GM21529 (cell line): Measurements from ENCODE around the gene PSMC3IP.
A peak's percentile ranks its signal among the peaks of the same experiment; 100 is the strongest.
"Not testable (repeated sequence)": the region's sequence is repeated elsewhere in the genome, so short reads cannot be mapped to it uniquely, and the experiment has no call there.

Source experiments
- ATAC-seq: cut with Tn5 transposase; IDR thresholded peaks from one replicate; pipeline ENCODE4 v1.9.1; 2021; ENCODE audit not compliant: unreplicated experiment

PSMC3IP gene

DNA sequence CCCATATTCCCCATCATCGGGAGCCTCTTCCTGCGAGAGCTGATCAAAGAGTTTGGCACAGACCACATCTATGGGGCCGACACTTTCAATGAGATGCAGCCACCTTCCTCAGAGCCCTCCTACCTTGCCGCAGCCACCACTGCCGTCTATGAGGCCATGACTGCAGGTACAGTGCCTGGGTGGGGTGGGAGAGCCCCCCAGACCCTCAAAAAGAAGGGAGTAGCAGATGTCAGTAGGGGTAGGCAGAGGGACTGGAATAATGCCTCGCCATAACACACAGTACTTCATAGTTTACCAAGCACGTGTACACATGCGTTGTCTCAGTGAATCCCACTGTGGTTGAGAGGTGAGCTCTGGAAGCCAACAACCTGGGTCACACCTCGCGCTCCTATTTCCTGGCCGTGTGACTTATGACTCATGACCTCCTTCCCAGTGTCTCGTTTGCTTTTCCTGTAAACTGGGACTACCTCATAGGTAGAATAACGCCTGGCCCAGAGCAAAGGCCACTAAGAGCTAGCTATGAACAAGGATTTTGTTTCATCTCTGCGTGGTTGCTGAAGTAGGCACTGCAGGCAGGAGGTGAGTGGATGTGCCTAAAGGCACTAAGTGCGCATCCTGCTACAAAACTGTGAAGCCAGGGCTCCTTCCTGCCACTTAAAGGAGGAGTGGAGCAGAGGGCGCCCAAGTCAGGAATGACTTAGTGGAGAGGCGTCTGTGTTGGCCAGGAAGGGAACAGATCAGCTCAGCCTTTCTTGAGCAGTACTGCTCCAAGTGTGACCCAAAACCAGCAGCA, 36.3 kb downstream of the PSMC3IP start:
- no peak for ATAC-seq

DNA sequence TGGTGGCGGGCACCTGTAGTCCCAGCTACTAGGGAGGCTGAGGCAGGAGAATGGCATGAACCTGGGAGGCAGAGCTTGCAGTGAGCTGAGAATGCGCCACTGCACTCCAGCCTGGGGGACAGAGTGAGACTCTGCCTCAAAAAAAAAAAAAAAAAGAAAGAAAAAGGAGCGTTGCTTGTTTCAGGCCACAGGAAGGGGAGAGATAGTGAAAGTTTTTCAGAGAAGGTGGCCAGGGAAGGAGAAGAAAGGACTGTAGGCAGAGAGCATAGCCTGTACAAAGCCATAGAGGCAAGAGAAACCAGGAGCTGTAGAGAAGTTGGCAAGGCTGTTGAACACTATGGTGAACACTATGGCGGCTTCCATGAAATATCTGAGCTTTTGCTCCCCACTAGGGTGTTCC, 37.0 kb downstream of the PSMC3IP start:
- ATAC-seq: not testable (repeated sequence)

DNA sequence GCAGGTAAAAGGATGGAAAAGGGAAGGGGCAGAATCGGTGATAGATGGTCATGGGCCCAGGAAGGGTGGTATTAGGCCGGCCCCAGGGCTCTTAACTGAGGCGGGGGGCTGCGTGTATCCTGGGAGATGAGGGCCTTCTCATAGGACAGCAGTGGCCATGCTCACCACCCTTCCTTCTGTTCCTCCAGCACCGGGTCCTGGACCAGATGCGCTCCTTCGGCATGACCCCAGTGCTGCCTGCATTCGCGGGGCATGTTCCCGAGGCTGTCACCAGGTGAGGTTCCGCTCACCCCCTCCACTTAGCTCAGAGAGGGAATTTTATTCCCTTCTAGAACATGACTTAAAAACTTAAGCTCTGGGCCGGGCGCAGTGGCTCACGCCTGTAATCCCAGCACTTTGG, 39.0 kb downstream of the PSMC3IP start:
- ATAC-seq: no peak

DNA sequence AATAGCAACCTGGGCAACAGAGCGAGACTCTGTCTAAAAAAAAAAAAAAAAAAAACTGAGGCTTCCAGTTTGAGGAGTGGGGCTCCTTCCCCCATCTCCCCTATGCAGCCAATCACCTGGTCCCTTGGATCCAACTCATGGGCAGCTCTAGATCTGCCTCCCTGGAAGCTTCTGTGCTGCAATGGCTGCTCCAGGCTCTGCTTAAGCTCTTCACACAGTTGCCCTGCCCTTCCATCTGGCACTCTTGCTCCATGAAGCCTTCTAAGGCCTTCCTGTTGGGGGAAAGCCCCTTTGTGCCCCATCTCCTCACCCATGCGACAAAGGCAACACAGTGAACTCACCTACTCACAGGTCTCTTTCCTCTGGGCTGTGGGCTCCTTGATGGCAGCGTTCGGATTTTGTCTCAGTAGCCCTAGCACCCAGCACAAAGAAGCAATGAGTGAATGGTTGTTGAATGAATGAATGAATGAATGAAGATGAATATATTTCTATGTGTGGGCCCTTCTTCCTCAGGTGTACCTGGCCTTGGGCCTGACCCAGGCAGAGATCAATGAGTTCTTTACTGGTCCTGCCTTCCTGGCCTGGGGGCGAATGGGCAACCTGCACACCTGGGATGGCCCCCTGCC, 39.6 kb downstream of the PSMC3IP start:
- no peak for ATAC-seq

DNA sequence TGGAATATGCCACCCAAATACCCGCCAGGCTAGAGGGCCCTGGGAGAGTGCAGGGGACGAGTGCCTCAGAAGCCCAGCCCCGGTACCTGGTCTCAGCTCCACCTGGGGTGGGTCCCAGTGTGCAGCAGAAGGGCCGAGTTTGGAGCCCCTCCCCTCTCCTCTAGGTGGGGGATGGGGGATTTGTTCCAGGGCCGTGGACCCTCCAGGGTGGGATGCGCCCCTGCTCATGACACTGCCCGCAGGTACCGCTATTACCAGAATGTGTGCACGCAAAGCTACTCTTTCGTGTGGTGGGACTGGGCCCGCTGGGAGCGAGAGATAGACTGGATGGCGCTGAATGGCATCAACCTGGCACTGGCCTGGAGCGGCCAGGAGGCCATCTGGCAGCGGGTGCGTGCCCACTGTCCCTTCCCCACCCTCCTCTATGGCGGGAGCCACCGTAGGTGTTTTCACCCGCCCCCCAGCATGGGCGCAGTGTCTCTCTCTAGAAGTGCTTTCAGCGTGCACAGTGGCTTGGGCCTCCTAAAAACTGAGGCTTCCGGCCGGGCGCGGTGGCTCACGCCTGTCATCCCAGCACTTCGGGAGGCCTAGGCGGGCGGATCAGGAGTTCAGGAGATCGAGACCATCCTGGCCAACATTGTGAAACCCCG, 40.2 kb downstream of the PSMC3IP start:
- no peak for ATAC-seq

DNA sequence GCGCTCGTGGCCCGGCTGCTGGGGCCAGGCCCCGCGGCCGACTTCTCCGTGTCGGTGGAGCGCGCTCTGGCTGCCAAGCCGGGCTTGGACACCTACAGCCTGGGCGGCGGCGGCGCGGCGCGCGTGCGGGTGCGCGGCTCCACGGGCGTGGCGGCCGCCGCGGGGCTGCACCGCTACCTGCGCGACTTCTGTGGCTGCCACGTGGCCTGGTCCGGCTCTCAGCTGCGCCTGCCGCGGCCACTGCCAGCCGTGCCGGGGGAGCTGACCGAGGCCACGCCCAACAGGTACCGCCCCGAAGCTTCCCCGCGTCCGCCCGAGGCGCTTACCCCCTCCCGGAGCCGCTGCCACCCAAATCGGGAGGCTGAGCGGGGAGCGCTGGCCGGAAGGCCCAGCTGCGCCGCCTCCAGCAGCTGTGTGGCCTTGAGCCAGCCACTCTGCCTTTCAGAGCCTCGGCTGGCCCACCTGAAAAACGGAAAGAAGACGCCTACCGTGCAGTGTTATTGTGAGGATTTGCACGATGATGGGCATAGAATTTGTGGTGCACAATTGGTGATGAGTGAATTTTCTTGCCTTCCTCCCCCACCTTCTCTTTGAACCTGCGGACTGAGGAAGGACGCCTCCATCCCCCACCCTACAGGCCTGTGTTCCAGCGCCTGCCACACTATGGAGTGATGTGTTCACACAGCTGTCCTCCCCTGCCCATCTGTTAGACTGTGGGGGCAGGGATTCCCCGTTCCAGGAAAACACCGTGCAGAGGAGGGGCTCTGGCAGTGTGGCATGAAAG, 41.0 kb downstream of the PSMC3IP start:
- peak; percentile 65 for ATAC-seq

DNA sequence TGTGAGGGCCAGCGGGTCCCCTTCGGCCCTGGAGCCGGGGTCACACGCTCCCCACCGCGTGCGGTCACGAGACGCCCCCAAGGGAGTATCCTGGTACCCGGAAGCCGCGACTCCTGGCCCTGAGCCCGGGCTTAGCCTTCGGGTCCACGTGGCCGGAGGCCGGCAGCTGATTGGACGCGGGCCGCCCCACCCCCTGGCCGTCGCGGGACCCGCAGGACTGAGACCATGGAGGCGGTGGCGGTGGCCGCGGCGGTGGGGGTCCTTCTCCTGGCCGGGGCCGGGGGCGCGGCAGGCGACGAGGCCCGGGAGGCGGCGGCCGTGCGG, 41.5 kb downstream of the PSMC3IP start, which contains the start of gene NAGLU:
NAGLU (plus strand) TSS at position 194 of the 324 bp plus-strand sequence; CDS start at position 226, 32 bp downstream.
- ATAC-seq: peak; percentile 71

DNA sequence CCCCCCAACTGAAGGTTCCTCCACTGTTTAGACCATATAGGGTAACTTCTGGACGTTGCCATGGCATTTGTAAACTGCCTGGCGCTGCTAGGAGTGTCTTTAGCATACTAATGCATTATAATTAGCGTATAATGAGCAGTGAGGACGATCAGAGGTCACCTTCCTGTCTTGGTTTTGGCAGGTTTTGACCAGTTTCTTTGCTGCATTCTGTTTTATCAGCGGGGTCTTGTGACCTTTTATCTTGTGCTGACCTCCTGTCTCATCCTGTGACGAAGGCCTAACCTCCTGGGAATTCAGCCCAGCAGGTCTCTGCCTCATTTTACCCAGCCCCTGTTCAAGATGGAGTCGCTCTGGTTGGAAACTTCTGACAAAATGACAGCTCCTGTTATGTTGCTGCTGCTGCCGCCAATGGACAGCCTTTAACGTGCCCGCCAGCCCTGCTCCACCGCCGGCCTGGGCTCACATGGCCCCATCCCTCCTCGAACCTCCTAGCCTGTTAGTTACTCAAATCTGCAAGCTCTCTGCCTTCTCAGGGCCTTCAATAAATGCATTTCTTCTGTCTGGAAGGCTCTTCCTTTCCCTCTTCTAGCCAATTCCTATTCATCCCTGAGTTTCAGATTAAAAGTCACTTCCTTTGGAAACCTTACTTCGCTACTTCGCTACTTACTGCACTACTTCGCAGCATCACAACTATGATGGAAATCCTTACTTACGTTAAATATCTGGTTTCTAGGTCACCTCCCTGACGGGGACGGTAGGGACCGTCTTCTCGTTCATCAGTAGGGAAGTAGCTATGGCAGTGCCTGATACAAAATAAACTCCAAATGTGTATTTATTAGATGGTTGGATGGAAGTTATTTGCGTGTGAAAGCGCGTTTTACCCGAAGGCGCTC, 42.1 kb downstream of the PSMC3IP start:
- no peak for ATAC-seq

DNA sequence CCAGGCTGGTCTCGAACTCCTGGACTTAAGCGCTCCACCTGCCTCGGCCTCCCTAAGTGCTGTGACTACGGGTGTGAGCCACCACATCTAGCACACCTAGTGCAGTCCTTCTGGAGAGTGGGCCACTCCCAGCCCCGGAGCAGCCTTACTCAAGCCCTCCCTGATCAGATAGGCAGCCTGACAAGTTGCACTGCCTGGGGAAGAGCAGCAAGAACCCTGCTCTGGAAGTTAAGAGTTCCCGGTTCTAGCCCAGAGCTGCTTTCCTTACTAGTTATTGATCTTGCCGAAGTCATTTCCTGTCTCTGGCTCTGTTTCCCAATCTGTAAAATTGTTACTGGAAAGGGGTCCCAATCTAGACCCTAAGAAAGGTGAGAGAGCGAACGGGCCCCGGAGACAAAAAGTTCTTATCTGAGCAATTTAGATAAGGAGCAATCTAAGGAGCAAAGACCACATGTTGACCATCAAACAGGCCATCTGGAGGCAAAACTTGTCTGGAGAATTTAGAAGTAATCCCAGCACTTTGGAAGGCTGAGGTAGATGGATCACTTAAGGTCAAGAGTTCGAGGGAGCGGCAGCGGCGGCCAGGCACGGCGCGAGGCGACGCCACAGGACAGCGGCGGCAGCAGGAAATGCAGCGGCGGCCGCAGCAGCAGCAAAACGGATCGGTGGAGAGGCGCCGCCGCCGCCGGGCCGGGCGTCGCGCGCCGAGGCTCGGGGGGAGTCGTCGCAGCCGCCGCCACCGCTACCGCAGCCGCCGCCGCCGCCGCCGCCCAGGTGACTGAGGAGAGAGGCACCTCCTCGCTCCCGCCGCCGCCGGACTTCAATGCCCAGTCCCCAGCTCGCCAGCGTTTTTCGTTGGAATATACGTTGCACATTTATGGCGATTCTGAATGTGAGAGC, 45.8 kb downstream of the PSMC3IP start:
- ATAC-seq: no peak

DNA sequence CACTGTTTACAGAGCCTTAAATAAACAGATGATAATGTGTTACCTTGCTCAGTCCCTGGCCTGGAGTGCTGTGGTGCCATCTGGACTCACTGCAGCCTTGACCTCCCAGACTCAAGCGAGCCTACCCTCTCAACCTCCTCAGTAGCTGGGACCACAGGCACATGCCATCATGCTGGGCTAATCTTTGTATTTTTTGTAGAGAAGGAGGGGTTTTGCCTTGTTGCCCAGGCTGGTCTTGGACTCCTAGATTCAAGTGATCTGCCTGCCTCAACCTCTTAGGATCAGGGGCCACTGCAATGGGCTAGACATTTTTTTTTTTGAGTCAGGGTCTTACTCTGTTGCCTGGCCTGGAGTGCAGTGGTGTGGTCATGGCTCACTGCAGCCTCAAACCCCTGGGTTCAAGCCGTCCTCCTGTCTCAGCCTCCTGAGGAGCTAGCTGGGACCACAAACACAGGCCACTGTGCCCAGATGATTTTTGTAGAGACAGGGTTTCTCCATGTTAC, 46.5 kb downstream of the PSMC3IP start:
- ATAC-seq: no peak

DNA sequence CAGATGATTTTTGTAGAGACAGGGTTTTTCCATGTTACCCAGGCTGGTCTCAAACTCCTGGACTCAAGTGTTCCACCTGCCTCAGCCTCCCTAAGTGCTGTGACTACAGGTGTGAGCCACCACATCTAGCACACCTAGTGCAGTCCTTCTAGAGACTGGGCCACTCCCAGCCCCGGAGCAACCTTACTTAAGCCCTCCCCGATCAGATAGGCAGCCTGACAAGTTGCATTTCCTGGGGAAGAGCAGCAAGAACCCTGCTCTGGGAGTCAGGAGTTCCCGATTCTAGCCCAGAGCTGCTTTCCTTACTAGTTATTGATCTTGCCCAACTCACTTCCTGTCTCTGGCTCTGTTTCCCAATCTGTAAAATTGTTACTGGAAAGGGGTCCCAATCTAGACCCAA, 48.5 kb downstream of the PSMC3IP start:
- ATAC-seq: no peak

DNA sequence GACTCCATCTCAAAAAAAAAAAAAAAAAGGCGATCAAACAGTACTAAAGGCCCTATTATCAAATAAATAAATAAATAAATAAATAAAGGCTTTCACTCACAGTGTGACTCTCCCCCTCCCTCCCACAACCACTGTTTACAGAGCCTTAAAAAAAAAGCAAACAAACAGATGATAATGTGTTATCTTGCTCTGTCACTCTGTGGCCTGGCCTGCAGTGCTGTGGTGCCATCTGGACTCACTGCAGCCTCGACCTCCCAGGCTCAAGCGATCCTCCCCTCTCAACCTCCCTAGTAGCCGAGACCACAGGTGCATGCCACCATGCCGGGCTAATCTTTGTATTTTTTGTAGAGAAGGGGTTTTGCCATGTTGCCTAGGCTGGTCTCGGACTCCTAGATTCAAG, 49.6 kb downstream of the PSMC3IP start:
- no peak for ATAC-seq

DNA sequence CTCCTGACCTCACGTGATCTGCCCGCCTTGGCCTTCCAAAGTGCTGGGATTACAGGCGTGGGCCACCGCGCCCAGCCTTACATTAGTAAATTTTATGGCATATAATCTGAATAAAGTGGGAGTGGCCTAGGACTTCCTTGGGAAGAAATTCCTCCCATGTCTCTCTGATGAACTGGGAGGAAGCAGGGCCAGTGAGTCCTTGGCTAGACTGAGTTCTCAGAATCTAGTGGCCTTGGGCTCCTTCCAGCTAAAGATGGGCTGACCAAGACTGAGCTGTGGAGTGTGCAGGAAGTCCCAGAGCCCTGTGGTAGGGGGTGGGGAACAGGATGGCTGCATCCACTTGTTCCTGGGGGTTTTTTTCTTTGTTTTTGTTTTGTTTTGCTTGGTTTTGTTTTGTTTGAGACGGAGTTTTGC, 51.5 kb downstream of the PSMC3IP start:
- no peak for ATAC-seq

DNA sequence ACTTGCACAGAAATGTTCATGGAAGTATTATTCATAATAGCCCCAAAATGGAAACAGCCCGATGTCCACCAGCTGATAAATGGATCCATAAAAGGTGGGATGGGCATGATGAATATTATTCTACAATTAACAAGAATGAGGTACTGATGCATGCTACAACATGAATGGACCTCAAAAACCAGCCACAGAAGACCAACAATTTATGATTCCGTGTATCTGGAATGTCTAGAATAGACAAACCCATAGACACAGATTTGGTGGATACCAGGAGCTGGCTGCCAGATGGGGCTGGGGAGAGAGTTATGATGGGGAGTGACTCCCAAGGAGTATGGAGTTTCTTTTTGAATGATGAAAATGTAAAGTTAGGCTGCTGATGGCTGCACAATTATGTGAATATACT, 52.3 kb downstream of the PSMC3IP start:
- ATAC-seq: no peak

DNA sequence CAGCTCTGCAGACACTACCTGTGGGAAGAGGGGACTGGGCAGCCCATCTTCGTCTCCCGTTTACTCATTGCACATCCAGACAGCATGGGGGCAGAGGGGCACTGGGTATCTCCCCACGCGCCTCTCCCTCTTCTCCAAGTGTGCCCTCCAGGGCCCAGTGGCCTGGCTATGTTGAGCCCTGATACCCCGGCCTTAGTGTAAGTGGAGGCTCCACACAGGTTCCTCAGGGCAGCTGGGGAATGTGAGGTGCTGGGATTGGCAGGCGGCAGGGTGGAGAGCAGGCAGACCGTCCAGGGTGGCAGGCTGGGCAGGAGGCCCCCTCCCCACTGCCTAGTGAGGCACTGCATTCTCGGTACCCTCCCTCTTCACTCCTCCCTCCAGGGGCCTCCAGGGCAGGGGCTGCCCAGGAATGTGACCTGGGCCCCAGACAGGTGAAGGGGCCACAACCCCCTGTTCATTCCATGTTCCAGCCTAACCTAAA, 54.7 kb downstream of the PSMC3IP start:
- ATAC-seq: no peak
